A375 (cell line): ENCODE measurements around the gene SPANXB1. TPM values are rescaled to one million over a fixed set of nuclear protein-coding genes. Genes with fewer than 3 reads are reported as not detected.

Experiments used
- total RNA-seq: library from RNA; depleted of rRNA; stranded (reverse); fragments of >200 nt; shearing (Covaris generic); gene quantifications from 2 replicates; pipeline ENCODE4 v1.2.3, GENCODE V29; 2014; rRNA removed

SPANXB1 gene
- total RNA-seq = 218 and 280 TPM in 2 replicates

GRCh38 chrX:141002568-141002967 is at the start of gene SPANXB1:
Gene SPANXB1 (plus strand): TSS chrX:141002594. CDS start chrX:141002694, 100 bp downstream.

Other genes starting within 250 kb of the SPANXB1 start
- gene LDOC1, start 174.5 kb downstream of the SPANXB1 start, total RNA-seq = 9.7 and 12.1 TPM in 2 replicates
- gene SPANXC, start 239.9 kb downstream of the SPANXB1 start, total RNA-seq = 8.1 and 11.7 TPM in 2 replicates